ENCODE data around the gene ALDH1L1. TPM values are rescaled to one million over a fixed set of nuclear protein-coding genes. Genes with fewer than 3 reads are reported as not detected.

The ALDH1L1 gene
- total RNA-seq, 1 experiment from 2014 or later = 0.36 TPM

GRCh38 chr3:126061301-126062032, 118.9 kb downstream of the ALDH1L1 start:
- no peaks in the 10 kb centered on the region for H3K4me1 ChIP-seq (ENCODE audit: control insufficient read depth, insufficient read depth, low read length)
- ChIA-PET POLR2A (no interaction called here), CTCF (no interaction called here)
- intact Hi-C loops (cut with micrococcal nuclease; ENCODE audit: unreplicated experiment) (no loop called here), in situ Hi-C loops (cut with HindIII; ENCODE audit: low pct_unique_long_range_greater_than_20kb, low sequenced_read_pairs) (no loop called here)
- H3K4me3 ChIP-seq (ENCODE audit: low read depth in 2 of 2, low read length in 2 of 2) = no peak overlapping the region
- TF ChIP-seq TCF7L2 (IDR thresholded peaks at IDR 0.05; ENCODE audit: low read depth, low read length) (no peak), SIN3A (IDR thresholded peaks at IDR 0.05; ENCODE audit: borderline replicate concordance, insufficient read depth, low read depth, low read length) (no peak), REST (IDR thresholded peaks at IDR 0.05; ENCODE audit: insufficient read depth in 1 of 2, low read depth in 2 of 2, low read length in 1 of 2) (no peak), CTCF (IDR thresholded peaks at IDR 0.05) (no peak), POLR2AphosphoS5 (IDR thresholded peaks at IDR 0.05; ENCODE audit: low read depth, low read length) (no peak)
- no peak overlapping the region for H3K27ac ChIP-seq (ENCODE audit: low read length)
- no TSS peak for BruUV-seq (replicated peaks)
- no peaks in the 10 kb centered on the region for H3K27me3 ChIP-seq (ENCODE audit: control insufficient read depth, insufficient read depth, low read length)
- no peak for ATAC-seq
- no peak for DNase-seq (ENCODE audit: low read depth, low spot score)
- H3K9me3 ChIP-seq (ENCODE audit: control insufficient read depth, insufficient read depth, low read depth, low read length) = no peaks in the 10 kb centered on the region
- H3K36me3 ChIP-seq (ENCODE audit: control insufficient read depth, insufficient read depth, low read length) = no peaks in the 10 kb centered on the region

DNA sequence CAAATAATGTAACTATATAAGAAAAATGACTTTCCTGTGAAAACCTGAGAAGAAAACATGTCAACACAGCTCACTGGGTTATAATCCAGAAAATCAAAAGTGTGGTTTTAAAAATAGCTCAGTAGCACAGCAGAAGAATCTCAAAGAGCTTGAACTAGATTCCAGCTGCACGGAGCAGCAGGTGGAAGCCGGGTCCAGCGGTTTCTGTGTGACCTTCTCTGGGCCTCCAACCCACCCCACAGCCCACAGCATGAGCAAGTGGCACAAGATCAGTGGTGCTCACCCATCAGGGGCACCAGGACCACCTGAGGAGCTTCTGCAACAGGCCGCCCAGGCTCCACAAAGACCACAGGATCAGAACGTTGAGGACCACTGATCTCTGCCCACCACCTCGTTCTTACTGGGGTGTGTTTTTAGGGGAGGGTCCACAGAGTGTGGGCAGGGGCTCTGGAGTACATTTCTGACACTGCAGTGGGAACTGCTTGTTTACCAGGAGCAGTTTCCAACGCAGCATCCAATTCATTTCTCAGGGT, 119.7 kb downstream of the ALDH1L1 start:
- CTCF ChIA-PET = no interaction called here
- TF ChIP-seq TCF7L2 (IDR thresholded peaks at IDR 0.05; ENCODE audit: low read depth, low read length) (no peak), POLR2AphosphoS5 (IDR thresholded peaks at IDR 0.05; ENCODE audit: low read depth, low read length) (no peak), CTCF (IDR thresholded peaks at IDR 0.05) (no peak), SIN3A (IDR thresholded peaks at IDR 0.05; ENCODE audit: borderline replicate concordance, insufficient read depth, low read depth, low read length) (no peak), REST (IDR thresholded peaks at IDR 0.05; ENCODE audit: insufficient read depth in 1 of 2, low read depth in 2 of 2, low read length in 1 of 2) (no peak)
- no peak overlapping the region for H3K27ac ChIP-seq (ENCODE audit: low read length)
- POLR2A ChIA-PET = no interaction called here
- BruUV-seq (replicated peaks) = no TSS peak
- no peak overlapping the region for H3K4me3 ChIP-seq (ENCODE audit: low read depth in 2 of 2, low read length in 2 of 2)
- H3K36me3 ChIP-seq (ENCODE audit: control insufficient read depth, insufficient read depth, low read length) = no peaks in the 10 kb centered on the region
- DNase-seq (ENCODE audit: low read depth, low spot score) = no peak
- no peaks in the 10 kb centered on the region for H3K4me1 ChIP-seq (ENCODE audit: control insufficient read depth, insufficient read depth, low read length)
- no peak for ATAC-seq
- H3K27me3 ChIP-seq (ENCODE audit: control insufficient read depth, insufficient read depth, low read length) = no peaks in the 10 kb centered on the region
- intact Hi-C loops (cut with micrococcal nuclease; ENCODE audit: unreplicated experiment) = no loop called here
- H3K9me3 ChIP-seq (ENCODE audit: control insufficient read depth, insufficient read depth, low read depth, low read length) = no peaks in the 10 kb centered on the region
- in situ Hi-C loops (cut with HindIII; ENCODE audit: low pct_unique_long_range_greater_than_20kb, low sequenced_read_pairs) = no loop called here
